ENCODE measurements around the gene PSMA6. TPM values are rescaled to one million over a fixed set of nuclear protein-coding genes. Genes with fewer than 3 reads are reported as not detected.

PSMA6 gene
- polyA plus RNA-seq, 1 donor (not counting 4 experiments of a cell fraction or from before 2014, with no cell fraction given) = 326 TPM

- TF ChIP-seq EZH2 (IDR thresholded peaks at IDR 0.05; ENCODE audit: low read length) (no peak), CTCF (optimal IDR thresholded peaks at IDR 0.05 in 1 of 3, IDR thresholded peaks at IDR 0.05 in 1 of 3, conservative IDR thresholded peaks at IDR 0.05 in 1 of 3; ENCODE audit: extremely low read depth in 1 of 3, insufficient read depth in 2 of 3, low read length in 3 of 3) (no peak)
- no peak for FAIRE-seq
- Histone ChIP-seq H3K9me3 (ENCODE audit: control insufficient read depth, low read depth, low read length) (no peaks in the 10 kb centered on the region), H2AFZ (ENCODE audit: control insufficient read depth, low read length) (no peak overlapping the region), H3K4me2 (ENCODE audit: control insufficient read depth, extremely low read depth, insufficient read depth, low read depth, low read length) (no peak overlapping the region), H3K4me1 (ENCODE audit: control insufficient read depth, extremely low read depth, insufficient read depth, low read length) (peaks cover 11% of the 10 kb centered on the region), H3K9ac (ENCODE audit: control insufficient read depth, extremely low read depth, insufficient read depth, low read length) (no peak overlapping the region), H3K27me3 (ENCODE audit: control insufficient read depth, extremely low read depth, insufficient read depth, low read length) (no peaks in the 10 kb centered on the region), H3K36me3 (ENCODE audit: control insufficient read depth in 2 of 2, extremely low read depth in 1 of 2, insufficient read depth in 2 of 2, low read length in 2 of 2) (peaks cover 0 to 5% of the 10 kb centered on the region in 2 experiments), H3K79me2 (ENCODE audit: control insufficient read depth, insufficient read depth, low read length) (no peaks in the 10 kb centered on the region), H4K20me1 (ENCODE audit: control insufficient read depth, extremely low read depth, insufficient read depth, low read length) (no peaks in the 10 kb centered on the region), H3K27ac (ENCODE audit: control insufficient read depth, insufficient read depth, low read length) (no peak overlapping the region), H3K4me3 (ENCODE audit: control insufficient read depth in 2 of 3, extremely low read depth in 1 of 3, insufficient read depth in 2 of 3, low read depth in 1 of 3, low read length in 3 of 3) (no peak overlapping the region), H3K9me1 (ENCODE audit: control insufficient read depth, extremely low read depth, insufficient read depth, low read length) (no peaks in the 10 kb centered on the region)
- DNase-seq (ENCODE audit: low read depth, low spot score) = no peak
- dilution Hi-C loops (cut with MboI; ENCODE audit: extremely low pct_ligation_motif_present, low sequenced_read_pairs) = no loop called here
Measured at GRCh38 chr14:35285168-35286002, 6.8 kb upstream of the PSMA6 start.

DNA sequence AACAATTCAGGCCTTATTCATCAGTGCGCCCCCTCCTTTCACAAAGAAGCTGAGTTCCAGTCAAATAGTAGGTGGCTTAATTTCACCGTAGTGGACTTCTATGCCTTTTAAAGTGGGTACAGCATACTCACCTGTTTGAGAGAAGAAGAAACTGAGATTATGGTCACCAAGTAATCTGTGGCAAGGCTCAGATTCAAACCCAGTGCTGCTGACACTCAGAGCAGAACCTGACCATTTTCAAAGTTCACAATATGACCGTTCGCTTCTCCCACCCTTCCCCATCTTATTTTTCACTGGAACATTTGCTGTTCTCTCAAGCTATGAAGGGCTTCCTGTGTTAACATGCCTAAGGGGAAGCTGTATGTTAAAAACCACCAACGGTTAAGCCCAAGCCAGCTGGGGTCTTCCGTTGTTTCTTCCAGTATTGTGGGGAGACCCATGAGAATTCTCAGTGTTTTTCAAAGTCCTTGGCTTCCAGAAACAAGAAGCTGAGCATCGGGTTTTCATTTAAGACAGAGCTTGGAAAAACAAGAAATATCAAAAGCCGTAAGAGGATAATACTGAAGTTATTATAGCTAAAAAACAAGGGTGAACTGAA, 6.1 kb upstream of the PSMA6 start:
- no peak for TF ChIP-seq CTCF (optimal IDR thresholded peaks at IDR 0.05 in 1 of 3, IDR thresholded peaks at IDR 0.05 in 1 of 3, conservative IDR thresholded peaks at IDR 0.05 in 1 of 3; ENCODE audit: extremely low read depth in 1 of 3, insufficient read depth in 2 of 3, low read length in 3 of 3)
- no peak for TF ChIP-seq EZH2 (IDR thresholded peaks at IDR 0.05; ENCODE audit: low read length)
- H3K4me2 ChIP-seq (ENCODE audit: control insufficient read depth, extremely low read depth, insufficient read depth, low read depth, low read length) = no peak overlapping the region
- H3K27ac ChIP-seq (ENCODE audit: control insufficient read depth, insufficient read depth, low read length) = no peak overlapping the region
- H3K4me3 ChIP-seq (ENCODE audit: control insufficient read depth in 2 of 3, extremely low read depth in 1 of 3, insufficient read depth in 2 of 3, low read depth in 1 of 3, low read length in 3 of 3) = no peak overlapping the region
- no peak overlapping the region for H2AFZ ChIP-seq (ENCODE audit: control insufficient read depth, low read length)
- no peaks in the 10 kb centered on the region for H4K20me1 ChIP-seq (ENCODE audit: control insufficient read depth, extremely low read depth, insufficient read depth, low read length)
- no peak overlapping the region for H3K9ac ChIP-seq (ENCODE audit: control insufficient read depth, extremely low read depth, insufficient read depth, low read length)
- H3K9me3 ChIP-seq (ENCODE audit: control insufficient read depth, low read depth, low read length) = no peaks in the 10 kb centered on the region
- FAIRE-seq (no peak), DNase-seq (ENCODE audit: low read depth, low spot score) (no peak)
- peaks cover 0 to 5% of the 10 kb centered on the region in 2 experiments for H3K36me3 ChIP-seq (ENCODE audit: control insufficient read depth in 2 of 2, extremely low read depth in 1 of 2, insufficient read depth in 2 of 2, low read length in 2 of 2)
- no peaks in the 10 kb centered on the region for H3K9me1 ChIP-seq (ENCODE audit: control insufficient read depth, extremely low read depth, insufficient read depth, low read length)
- no peaks in the 10 kb centered on the region for H3K79me2 ChIP-seq (ENCODE audit: control insufficient read depth, insufficient read depth, low read length)
- peaks cover 11% of the 10 kb centered on the region for H3K4me1 ChIP-seq (ENCODE audit: control insufficient read depth, extremely low read depth, insufficient read depth, low read length)
- dilution Hi-C loops (cut with MboI; ENCODE audit: extremely low pct_ligation_motif_present, low sequenced_read_pairs) = no loop called here
- H3K27me3 ChIP-seq (ENCODE audit: control insufficient read depth, extremely low read depth, insufficient read depth, low read length) = no peaks in the 10 kb centered on the region
